ENCODE measurements around the gene TPPP. TPM values are rescaled to one million over a fixed set of nuclear protein-coding genes. Genes with fewer than 3 reads are reported as not detected.

Gene TPPP
- total and polyA plus RNA-seq, 2 of the 13 experiments (the other 11 are each of a cell fraction or from before 2014, with no cell fraction given) = 0.07 TPM; not detected in 1

DNA sequence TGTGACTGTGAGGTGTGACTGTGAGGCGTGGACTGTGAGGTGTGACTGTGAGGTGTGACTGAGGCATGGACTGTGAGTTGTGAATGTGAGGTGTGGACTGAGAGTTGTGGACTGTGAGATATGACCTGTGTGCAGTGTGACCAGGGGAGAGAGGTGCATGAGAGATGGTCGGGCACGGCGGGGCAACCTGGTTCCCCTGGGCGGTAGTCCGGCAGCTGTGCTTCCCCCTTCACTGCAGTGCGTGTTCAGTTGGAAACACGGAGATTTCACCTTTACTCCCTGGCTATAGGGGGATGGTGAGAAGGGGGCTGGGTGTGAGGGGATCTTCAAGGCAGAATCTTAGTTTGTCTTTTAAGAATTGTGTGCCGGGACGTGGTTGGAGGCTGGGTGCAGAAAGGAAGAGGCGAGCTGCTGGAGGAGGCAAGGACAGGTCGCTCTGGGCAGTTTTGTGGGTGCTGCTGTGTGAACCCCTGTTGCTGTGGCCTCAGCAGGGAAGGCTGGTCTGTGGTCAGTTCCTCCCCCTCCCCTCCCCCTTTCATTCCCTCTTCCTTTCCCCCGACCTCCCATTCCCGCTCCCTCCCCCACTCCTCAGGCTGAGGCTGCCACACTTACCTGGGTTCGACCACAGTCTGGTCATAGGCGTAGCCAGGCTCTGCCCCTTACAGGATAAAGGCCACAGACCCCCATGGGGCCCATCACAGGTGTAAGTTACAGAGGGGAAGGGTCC lies 41.7 kb downstream of the TPPP start:
- ChIA-PET CTCF (ENCODE audit: low intra/inter-chr PET ratio, low total read pairs) (no interaction called here), POLR2A (no interaction called here)
- 0 out of 2 replicates have a peak, but pooled peaks cover 4% of the 10 kb centered on the region for H3K4me1 ChIP-seq (ENCODE audit: insufficient read depth, low read length)
- no peak overlapping the region for H3K4me3 ChIP-seq (replicated peaks in 1 of 3; ENCODE audit: insufficient read depth in 1 of 3, low read depth in 2 of 3, low read length in 3 of 3)
- H3K9ac ChIP-seq (ENCODE audit: insufficient read depth, low read depth, low read length) = no peak overlapping the region
- H2AFZ ChIP-seq (ENCODE audit: low read length) = no peak overlapping the region
- H3K27me3 ChIP-seq (ENCODE audit: control insufficient read depth in 1 of 2, insufficient read depth in 2 of 2, low read length in 2 of 2) = no peaks in the 10 kb centered on the region
- intact Hi-C loops (cut with micrococcal nuclease; ENCODE audit: unreplicated experiment) (no loop called here), in situ Hi-C loops (cut with HindIII; ENCODE audit: extremely low pct_ligation_motif_present, low pct_unique_long_range_greater_than_20kb) (no loop called here)
- BruUV-seq (replicated peaks) = no TSS peak
- TF ChIP-seq ZSCAN20 (CRISPR knock-in tag; IDR thresholded peaks at IDR 0.05; ENCODE audit: borderline replicate concordance) (no peak), NR2F2 (IDR thresholded peaks at IDR 0.05; ENCODE audit: borderline replicate concordance, low read depth) (no peak), ZNF343 (CRISPR knock-in tag; IDR thresholded peaks at IDR 0.05) (no peak), SALL1 (CRISPR knock-in tag; IDR thresholded peaks at IDR 0.05) (no peak), HNRNPK (IDR thresholded peaks at IDR 0.05; ENCODE audit: low read depth, low read length, poor library complexity, severe bottlenecking) (peak; percentile 21)
- FAIRE-seq (no peak), DNase-seq (ENCODE audit: low spot score) (no peak), ATAC-seq (no peak)
- no peak overlapping the region for H3K4me2 ChIP-seq (ENCODE audit: low read depth, low read length)
- H3K9me3 ChIP-seq (ENCODE audit: low read length) = no peaks in the 10 kb centered on the region
- peaks cover 12 to 39% of the 10 kb centered on the region in 2 experiments; a peak in 4 of 5 replicates for H3K36me3 ChIP-seq (replicated peaks in 1 of 2; ENCODE audit: control insufficient read depth in 1 of 2, insufficient read depth in 2 of 2, low read length in 2 of 2)
- no peaks in the 10 kb centered on the region for H4K20me1 ChIP-seq (ENCODE audit: insufficient read depth, low read length)
- no peaks in the 10 kb centered on the region for H3K79me2 ChIP-seq (ENCODE audit: insufficient read depth, low read length)
- WGBS (ENCODE audit: low lambda C conversion rate) = 95% methylated on average over 16 of the region's 16 CpGs
- H3K27ac ChIP-seq (ENCODE audit: extremely low read length, insufficient read depth, low read length) = no peak overlapping the region

- no peak overlapping the region for H3K27ac ChIP-seq (ENCODE audit: extremely low read length, insufficient read depth, low read length)
- WGBS (ENCODE audit: low lambda C conversion rate) = over 99% methylated on average over 9 of the region's 9 CpGs
- ATAC-seq (no peak), DNase-seq (ENCODE audit: low spot score) (no peak), FAIRE-seq (no peak)
- no TSS peak for BruUV-seq (replicated peaks)
- H3K4me3 ChIP-seq (replicated peaks in 1 of 3; ENCODE audit: insufficient read depth in 1 of 3, low read depth in 2 of 3, low read length in 3 of 3) = no peak overlapping the region
- no peaks in the 10 kb centered on the region for H3K27me3 ChIP-seq (ENCODE audit: control insufficient read depth in 1 of 2, insufficient read depth in 2 of 2, low read length in 2 of 2)
- POLR2A ChIA-PET = no interaction called here
- CTCF ChIA-PET (ENCODE audit: low intra/inter-chr PET ratio, low total read pairs) = no interaction called here
- H3K79me2 ChIP-seq (ENCODE audit: insufficient read depth, low read length) = no peaks in the 10 kb centered on the region
- no peak overlapping the region for H3K4me2 ChIP-seq (ENCODE audit: low read depth, low read length)
- no peak for TF ChIP-seq SP5 (CRISPR knock-in tag; IDR thresholded peaks at IDR 0.05; ENCODE audit: borderline replicate concordance, low read depth)
- TF ChIP-seq PPARG (CRISPR knock-in tag; conservative IDR thresholded peaks at IDR 0.05) = no peak
- no peak for TF ChIP-seq RCOR2 (CRISPR knock-in tag; IDR thresholded peaks at IDR 0.05)
- TF ChIP-seq ZFY (CRISPR knock-in tag; IDR thresholded peaks at IDR 0.05) = no peak
- no peak for TF ChIP-seq HMG20A (CRISPR knock-in tag; IDR thresholded peaks at IDR 0.05; ENCODE audit: borderline replicate concordance)
- no peak for TF ChIP-seq TGIF2 (CRISPR knock-in tag; IDR thresholded peaks at IDR 0.05)
- no peak for TF ChIP-seq KDM2A (CRISPR knock-in tag; IDR thresholded peaks at IDR 0.05; ENCODE audit: borderline replicate concordance, low read depth)
- TF ChIP-seq EHMT2 (IDR thresholded peaks at IDR 0.05; ENCODE audit: borderline replicate concordance, low read depth, low read length) = no peak
- no peak for TF ChIP-seq SMARCC2 (IDR thresholded peaks at IDR 0.05)
- TF ChIP-seq ZKSCAN5 (CRISPR knock-in tag; IDR thresholded peaks at IDR 0.05) = no peak
- TF ChIP-seq TBL1XR1 (IDR thresholded peaks at IDR 0.05; ENCODE audit: borderline replicate concordance, low read length, partially characterized antibody) = no peak
- no peak for TF ChIP-seq MLX (CRISPR knock-in tag; IDR thresholded peaks at IDR 0.05)
- TF ChIP-seq ZSCAN22 (CRISPR knock-in tag; IDR thresholded peaks at IDR 0.05) = no peak
- no peak overlapping the region for H2AFZ ChIP-seq (ENCODE audit: low read length)
- H3K36me3 ChIP-seq (replicated peaks in 1 of 2; ENCODE audit: control insufficient read depth in 1 of 2, insufficient read depth in 2 of 2, low read length in 2 of 2) = peaks cover 10 to 49% of the 10 kb centered on the region in 2 experiments; a peak in 4 of 5 replicates
- 0 out of 2 replicates have a peak, but pooled peaks cover 10% of the 10 kb centered on the region for H3K4me1 ChIP-seq (ENCODE audit: insufficient read depth, low read length)
- no peaks in the 10 kb centered on the region for H4K20me1 ChIP-seq (ENCODE audit: insufficient read depth, low read length)
- H3K9ac ChIP-seq (ENCODE audit: insufficient read depth, low read depth, low read length) = no peak overlapping the region
- intact Hi-C loops (cut with micrococcal nuclease; ENCODE audit: unreplicated experiment) (no loop called here), in situ Hi-C loops (cut with HindIII; ENCODE audit: extremely low pct_ligation_motif_present, low pct_unique_long_range_greater_than_20kb) (no loop called here)
- H3K9me3 ChIP-seq (ENCODE audit: low read length) = no peaks in the 10 kb centered on the region
Measured at GRCh38 chr5:647727-648126, 45.4 kb downstream of the TPPP start.

All from HepG2 (cell line).